ENCODE data around the gene CDKN2B.

DNA sequence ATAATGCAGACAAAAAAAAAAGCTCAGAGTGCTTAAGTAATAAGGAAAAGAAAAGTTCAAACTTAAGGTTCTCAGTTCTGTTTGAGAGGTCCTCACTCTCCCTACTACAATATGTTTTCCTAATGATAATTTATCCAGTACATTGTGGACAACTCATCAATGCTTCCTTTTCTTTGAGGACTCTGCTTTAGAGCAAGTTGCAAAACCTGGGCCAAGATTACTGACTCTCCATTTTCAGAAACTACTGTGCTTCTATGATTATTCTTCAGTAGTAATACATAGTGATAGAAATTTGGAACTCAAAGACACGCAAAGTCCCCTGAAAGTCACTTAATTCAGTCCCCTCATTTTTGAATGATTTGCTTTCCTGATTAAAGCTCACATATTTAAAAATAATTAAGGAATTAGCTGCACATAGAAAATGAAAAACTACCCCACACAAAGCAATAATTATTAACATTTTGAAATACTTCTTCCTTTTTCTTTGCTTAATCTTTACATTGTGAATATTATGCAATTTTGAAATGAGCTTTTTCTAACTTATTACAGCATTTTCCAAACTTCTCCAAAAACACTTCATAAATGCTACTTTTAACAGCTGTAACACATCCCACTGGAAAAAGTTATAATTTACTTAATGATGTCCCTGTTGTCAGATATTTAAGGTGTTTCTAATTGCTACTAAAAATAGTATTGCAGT lies 26.1 kb downstream of the CDKN2B start:
- TF ChIP-seq MYC (IDR thresholded peaks at IDR 0.05; ENCODE audit: low read depth, low read length) = no peak
- TF ChIP-seq POLR2A (IDR thresholded peaks at IDR 0.05; ENCODE audit: low read depth, low read length) = no peak
- no peak for TF ChIP-seq EZH2 (IDR thresholded peaks at IDR 0.05; ENCODE audit: borderline replicate concordance, low read depth, low read length, severe bottlenecking)
- TF ChIP-seq, protein P1, sequence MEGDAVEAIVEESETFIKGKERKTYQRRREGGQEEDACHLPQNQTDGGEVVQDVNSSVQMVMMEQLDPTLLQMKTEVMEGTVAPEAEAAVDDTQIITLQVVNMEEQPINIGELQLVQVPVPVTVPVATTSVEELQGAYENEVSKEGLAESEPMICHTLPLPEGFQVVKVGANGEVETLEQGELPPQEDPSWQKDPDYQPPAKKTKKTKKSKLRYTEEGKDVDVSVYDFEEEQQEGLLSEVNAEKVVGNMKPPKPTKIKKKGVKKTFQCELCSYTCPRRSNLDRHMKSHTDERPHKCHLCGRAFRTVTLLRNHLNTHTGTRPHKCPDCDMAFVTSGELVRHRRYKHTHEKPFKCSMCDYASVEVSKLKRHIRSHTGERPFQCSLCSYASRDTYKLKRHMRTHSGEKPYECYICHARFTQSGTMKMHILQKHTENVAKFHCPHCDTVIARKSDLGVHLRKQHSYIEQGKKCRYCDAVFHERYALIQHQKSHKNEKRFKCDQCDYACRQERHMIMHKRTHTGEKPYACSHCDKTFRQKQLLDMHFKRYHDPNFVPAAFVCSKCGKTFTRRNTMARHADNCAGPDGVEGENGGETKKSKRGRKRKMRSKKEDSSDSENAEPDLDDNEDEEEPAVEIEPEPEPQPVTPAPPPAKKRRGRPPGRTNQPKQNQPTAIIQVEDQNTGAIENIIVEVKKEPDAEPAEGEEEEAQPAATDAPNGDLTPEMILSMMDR (IDR thresholded peaks at IDR 0.05; ENCODE audit: extremely low read depth in 1 of 2, insufficient read depth in 1 of 2, low read depth in 1 of 2, low read length in 2 of 2) = no peak
- no peak for TF ChIP-seq POLR2AphosphoS5 (IDR thresholded peaks at IDR 0.05; ENCODE audit: insufficient read depth, low read depth, low read length)
- TF ChIP-seq JUN (IDR thresholded peaks at IDR 0.05; ENCODE audit: borderline replicate concordance, insufficient read depth, insufficient read length, low read depth) = no peak

Data from endothelial cell of umbilical vein (primary cell).